ENCODE results near the gene PNMT. TPM values are rescaled to one million over a fixed set of nuclear protein-coding genes. Genes with fewer than 3 reads are reported as not detected.

Gene PNMT
- total and polyA plus RNA-seq, 2 donors (not counting 1 experiment from before 2014, with no cell fraction given), result 0.13 to 0.76 TPM

- intact Hi-C loops (cut with micrococcal nuclease), result loop anchor here (5.0 kb wide), 1 partner anchor 202 kb away; the partner anchor contains the start of gene ZPBP2
- Histone ChIP-seq H3K27ac (ENCODE audit: low read length in 2 of 2) (no peak within 1 kb of the TSS), H4K20me1 (ENCODE audit: control insufficient read depth, insufficient read depth, low read length, poor library complexity, severe bottlenecking) (no peaks in the 10 kb centered on the region), H3K27me3 (replicated peaks in 1 of 4; ENCODE audit: control extremely low read depth in 1 of 4, control insufficient read depth in 3 of 4, insufficient read depth in 4 of 4, low read length in 3 of 4) (peaks cover 0 to 28% (median 7%) of the 10 kb centered on the region in 4 experiments), H3K4me1 (ENCODE audit: control insufficient read depth in 2 of 2, insufficient read depth in 2 of 2, low read length in 2 of 2) (peaks cover 37 to 48% of the 10 kb centered on the region in 2 donors), H3K9me3 (ENCODE audit: control extremely low read depth in 1 of 3, control insufficient read depth in 2 of 3, insufficient read depth in 1 of 3, low read length in 2 of 3) (peaks cover 0 to 2% (median 0%) of the 10 kb centered on the region in 3 donors), H3K79me2 (ENCODE audit: control insufficient read depth, insufficient read depth, low read length) (peaks cover 7% of the 10 kb centered on the region), H2AFZ (ENCODE audit: insufficient read depth, low read depth, low read length, poor library complexity, severe bottlenecking) (no peak within 1 kb of the TSS), H3K9ac (ENCODE audit: low read length) (no peak within 1 kb of the TSS), H3K36me3 (replicated peaks in 1 of 2; ENCODE audit: control extremely low read depth in 1 of 2, control insufficient read depth in 1 of 2, extremely low read depth in 1 of 2, insufficient read depth in 2 of 2, low read length in 1 of 2) (peaks cover 0 to 28% of the 10 kb centered on the region in 2 experiments), H3K4me2 (replicated peaks; ENCODE audit: low read depth, low read length, poor library complexity, severe bottlenecking) (no peak within 1 kb of the TSS), H3K4me3 (ENCODE audit: control extremely low read depth in 1 of 5, extremely low read depth in 1 of 5, insufficient read depth in 1 of 5, low read depth in 2 of 5, low read length in 4 of 5) (no peak within 1 kb of the TSS)
- TF ChIP-seq CTCF (IDR thresholded peaks at IDR 0.05) (no peak), EZH2 (IDR thresholded peaks at IDR 0.05; ENCODE audit: borderline replicate concordance, insufficient read depth, low read depth, low read length, poor library complexity, severe bottlenecking) (no peak)
- ATAC-seq (ENCODE audit: low read depth) (no peak), DNase-seq (no peak)
- Mint-ChIP-seq H3K4me3 (peak within 1 kb of the TSS; percentile 13), H3K27me3 (peaks cover 17% of the 10 kb centered on the region), H3K4me1 (peaks cover 31% of the 10 kb centered on the region), H3K27ac (peak within 1 kb of the TSS; percentile 20), H3K9me3 (ENCODE audit: insufficient read depth) (no peaks in the 10 kb centered on the region)
- POLR2A ChIA-PET, result interaction anchor here (0.6 to 1.1 kb wide), 2 partner anchors 11 to 66 kb away, joined by 3 to 7 read pairs; no protein-coding TSS in a partner anchor
- CTCF ChIA-PET, result interaction anchor here (1.1 to 8.7 kb wide), 3 partner anchors 11 to 43 kb away, joined by 3 to 109 read pairs (median 61); no protein-coding TSS in a partner anchor
- WGBS (ENCODE audit: insufficient coverage), result 80% methylated on average over 9 of the region's 15 CpGs
Observed at GRCh38 chr17:39664581-39665561, 3.4 kb upstream of the PNMT start, which contains the start of gene TCAP. Gene TCAP (plus strand): TSS chr17:39665349. CDS start chr17:39665360, 11 bp downstream.
